T-helper 17 cell (primary cell): ENCODE results near the gene ORC2. TPM values are rescaled to one million over a fixed set of nuclear protein-coding genes. Genes with fewer than 3 reads are reported as not detected.
A peak's percentile ranks its signal among the peaks of the same experiment; 100 is the strongest.
"Not testable (repeated sequence)": the region's sequence is repeated elsewhere in the genome, so short reads cannot be mapped to it uniquely, and the experiment has no call there.

Source experiments
- ATAC-seq: fragments of 150-1000 bp; cut with Tn5 transposase; 2 replicates; pipeline ENCODE4 v1.10.0; 2021; ENCODE audit warnings: mild to moderate bottlenecking, moderate library complexity
- DNase-seq, 3 donors: peaks; one replicate each; pipeline versions ENCODE4 v3.0.0 to v3.0.0-alpha.2; 2020 to 2021
- H3K9me3 ChIP-seq: one replicate; pipeline ENCODE4 v1.7.0; 2013; ENCODE audit warnings: low read length, mild to moderate bottlenecking; ENCODE audit not compliant: control insufficient read depth, poor library complexity, severe bottlenecking
- H3K27ac Mint-ChIP-seq: one replicate; pipeline ENCODE4 v1.8.0; 2022; ENCODE audit warnings: mild to moderate bottlenecking, moderate library complexity, mixed read lengths
- H3K27me3 Mint-ChIP-seq: one replicate; pipeline ENCODE4 v1.8.0; 2022; ENCODE audit warnings: mixed read lengths
- H3K36me3 Mint-ChIP-seq: one replicate; pipeline ENCODE4 v1.8.0; 2022; ENCODE audit warnings: low read depth, mixed read lengths
- H3K4me1 Mint-ChIP-seq: one replicate; pipeline ENCODE4 v1.8.0; 2022; ENCODE audit warnings: mild to moderate bottlenecking, mixed read lengths
- H3K4me3 Mint-ChIP-seq: one replicate; pipeline ENCODE4 v1.8.0; 2022; ENCODE audit warnings: mild to moderate bottlenecking, moderate library complexity, mixed read lengths
- total RNA-seq, 4 donors: library from RNA in 2 of 4; stranded (reverse) in 2 of 4; gene quantifications; one replicate each; pipeline ENCODE4 v1.2.3 and lab custom pipeline; 2022 to 2026

The ORC2 gene
- total RNA-seq, 2 donors from 2014 or later = 28.7 to 29.8 TPM

DNA sequence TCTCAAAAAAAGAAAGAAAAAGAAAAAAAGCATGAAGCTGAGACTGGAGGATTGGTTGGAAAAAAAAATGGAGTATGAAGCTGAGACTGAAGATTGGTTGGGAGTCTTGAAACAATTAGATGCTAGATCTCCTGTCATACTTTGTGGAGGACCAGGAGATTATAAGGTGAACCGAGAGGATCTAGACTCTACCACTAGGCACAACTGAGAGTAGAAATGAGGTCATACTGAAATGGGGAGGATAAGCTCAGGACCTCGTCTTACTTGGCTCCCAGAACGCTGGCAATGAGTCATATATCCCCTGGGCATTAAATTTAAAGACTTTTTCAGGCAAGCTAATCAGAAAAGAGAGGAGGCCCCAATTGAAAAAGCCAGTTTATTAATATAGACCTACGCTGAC lies 3.3 kb upstream of the ORC2 start:
- no peak for ATAC-seq
- H3K27me3 Mint-ChIP-seq = no peaks in the 10 kb centered on the region
- H3K4me1 Mint-ChIP-seq = peaks cover 49% of the 10 kb centered on the region
- H3K27ac Mint-ChIP-seq = no peak overlapping the region
- H3K4me3 Mint-ChIP-seq = no peak overlapping the region
- H3K9me3 ChIP-seq = no peaks in the 10 kb centered on the region
- DNase-seq = no peak
- H3K36me3 Mint-ChIP-seq = peaks cover 4% of the 10 kb centered on the region

DNA sequence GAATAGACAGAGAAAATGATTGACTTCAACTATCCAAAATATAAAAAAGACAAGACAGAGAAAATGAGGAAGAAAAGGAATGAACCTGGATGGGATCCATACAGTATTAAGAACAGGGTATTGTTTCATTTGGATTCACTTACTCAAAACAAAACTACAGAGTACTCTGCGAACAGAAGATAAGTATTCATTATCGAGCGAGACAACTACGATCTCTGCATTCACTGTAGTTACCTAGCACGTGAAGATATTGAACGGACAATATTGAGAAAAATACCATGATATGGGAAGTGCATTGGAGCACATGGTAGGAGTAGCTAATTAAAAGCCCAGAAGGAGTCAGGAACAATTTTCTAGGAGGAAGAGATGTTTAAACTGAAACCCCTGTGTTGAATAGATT lies 1.0 kb upstream of the ORC2 start:
- H3K27ac Mint-ChIP-seq = peak overlapping the region; percentile 97
- DNase-seq = no peak
- peaks cover 4% of the 10 kb centered on the region for H3K36me3 Mint-ChIP-seq
- H3K9me3 ChIP-seq = no peaks in the 10 kb centered on the region
- H3K4me3 Mint-ChIP-seq = peak overlapping the region; percentile 97
- no peaks in the 10 kb centered on the region for H3K27me3 Mint-ChIP-seq
- peaks cover 50% of the 10 kb centered on the region for H3K4me1 Mint-ChIP-seq
- ATAC-seq = no peak

- Mint-ChIP-seq H3K4me3 (peak overlapping the region; percentile 97), H3K4me1 (peaks cover 49% of the 10 kb centered on the region), H3K27ac (peak overlapping the region; percentile 97)
- H3K27me3 Mint-ChIP-seq, ATAC-seq, H3K9me3 ChIP-seq, DNase-seq, H3K36me3 Mint-ChIP-seq: not testable (repeated sequence)
Measured at GRCh38 chr2:200963918-200964252, 425 bp upstream of the ORC2 start.

GRCh38 chr2:200962811-200963123 lies 693 bp downstream of the ORC2 start:
- no peaks in the 10 kb centered on the region for H3K9me3 ChIP-seq
- H3K27me3 Mint-ChIP-seq = no peaks in the 10 kb centered on the region
- no peak for ATAC-seq
- H3K36me3 Mint-ChIP-seq = peaks cover 4% of the 10 kb centered on the region
- H3K4me3 Mint-ChIP-seq = peak overlapping the region; percentile 97
- H3K27ac Mint-ChIP-seq = peak overlapping the region; percentile 97
- H3K4me1 Mint-ChIP-seq = peaks cover 41% of the 10 kb centered on the region
- no peak for DNase-seq

DNA sequence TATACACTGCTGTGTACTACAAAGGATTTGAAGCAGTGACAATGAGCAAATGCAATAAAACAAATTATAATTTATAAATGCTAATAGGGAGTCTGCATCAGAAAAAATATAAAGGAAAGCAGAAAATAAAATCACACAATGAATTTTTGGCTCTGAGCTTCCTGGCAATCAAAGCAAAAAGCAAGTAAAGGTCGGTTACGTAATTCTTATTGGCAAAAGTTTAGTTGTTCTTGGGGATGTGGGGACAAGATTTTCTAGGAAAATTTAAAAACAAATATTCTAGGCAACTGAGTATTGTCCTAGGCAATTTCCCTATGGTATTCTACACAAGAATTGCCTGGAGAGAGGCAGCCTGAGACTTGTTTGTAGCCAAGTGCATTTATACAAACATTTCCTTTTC lies 1.8 kb downstream of the ORC2 start:
- Mint-ChIP-seq H3K27me3 (no peaks in the 10 kb centered on the region), H3K36me3 (peaks cover 7% of the 10 kb centered on the region), H3K4me3 (no peak overlapping the region), H3K27ac (peak overlapping the region; percentile 97), H3K4me1 (peaks cover 39% of the 10 kb centered on the region)
- DNase-seq = no peak
- ATAC-seq = no peak
- no peaks in the 10 kb centered on the region for H3K9me3 ChIP-seq

DNA sequence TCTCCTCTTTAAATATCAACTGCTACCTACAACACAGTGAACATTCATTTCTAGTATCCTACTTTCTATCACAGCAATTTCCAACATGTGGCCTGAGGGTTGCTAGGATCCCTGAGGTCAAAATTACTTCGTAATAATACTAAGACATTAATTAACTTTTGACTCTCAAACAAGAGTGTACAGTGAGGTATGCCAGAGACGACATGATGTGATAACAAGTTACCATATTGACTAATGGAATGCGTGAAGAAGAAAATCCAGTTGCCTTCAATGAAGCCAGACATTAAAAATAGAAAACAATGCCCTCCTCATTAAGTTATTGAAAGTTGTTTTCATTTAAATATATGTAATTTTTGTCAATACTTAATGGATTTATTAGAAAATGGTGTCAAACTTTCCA lies 13.1 kb downstream of the ORC2 start:
- ATAC-seq (no peak), DNase-seq (no peak)
- Mint-ChIP-seq H3K27me3 (no peaks in the 10 kb centered on the region), H3K4me3 (no peak overlapping the region), H3K27ac (no peak overlapping the region), H3K4me1 (peaks cover 3% of the 10 kb centered on the region), H3K36me3 (peaks cover 2% of the 10 kb centered on the region)
- no peaks in the 10 kb centered on the region for H3K9me3 ChIP-seq

DNA sequence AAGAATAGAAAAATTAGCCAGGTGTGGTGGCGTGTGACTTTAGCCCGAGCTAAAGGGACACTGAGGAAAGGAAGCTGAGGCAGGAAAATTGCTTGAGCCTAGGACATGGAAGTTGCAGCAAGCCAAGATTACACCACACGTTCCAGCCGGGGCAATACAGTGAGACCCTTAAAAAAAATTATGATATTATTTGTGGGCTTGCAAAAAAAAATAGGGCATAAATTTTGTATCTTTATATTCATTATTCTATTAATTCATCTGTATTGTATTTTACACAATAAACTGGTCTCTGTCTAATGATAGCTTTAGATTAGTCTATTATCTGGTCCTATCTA lies 18.1 kb downstream of the ORC2 start:
- H3K9me3 ChIP-seq = no peaks in the 10 kb centered on the region
- Mint-ChIP-seq H3K36me3 (peaks cover 12% of the 10 kb centered on the region), H3K4me1 (peaks cover 9% of the 10 kb centered on the region), H3K4me3 (no peak overlapping the region), H3K27ac (no peak overlapping the region), H3K27me3 (no peaks in the 10 kb centered on the region)
- no peak for DNase-seq
- ATAC-seq = no peak

DNA sequence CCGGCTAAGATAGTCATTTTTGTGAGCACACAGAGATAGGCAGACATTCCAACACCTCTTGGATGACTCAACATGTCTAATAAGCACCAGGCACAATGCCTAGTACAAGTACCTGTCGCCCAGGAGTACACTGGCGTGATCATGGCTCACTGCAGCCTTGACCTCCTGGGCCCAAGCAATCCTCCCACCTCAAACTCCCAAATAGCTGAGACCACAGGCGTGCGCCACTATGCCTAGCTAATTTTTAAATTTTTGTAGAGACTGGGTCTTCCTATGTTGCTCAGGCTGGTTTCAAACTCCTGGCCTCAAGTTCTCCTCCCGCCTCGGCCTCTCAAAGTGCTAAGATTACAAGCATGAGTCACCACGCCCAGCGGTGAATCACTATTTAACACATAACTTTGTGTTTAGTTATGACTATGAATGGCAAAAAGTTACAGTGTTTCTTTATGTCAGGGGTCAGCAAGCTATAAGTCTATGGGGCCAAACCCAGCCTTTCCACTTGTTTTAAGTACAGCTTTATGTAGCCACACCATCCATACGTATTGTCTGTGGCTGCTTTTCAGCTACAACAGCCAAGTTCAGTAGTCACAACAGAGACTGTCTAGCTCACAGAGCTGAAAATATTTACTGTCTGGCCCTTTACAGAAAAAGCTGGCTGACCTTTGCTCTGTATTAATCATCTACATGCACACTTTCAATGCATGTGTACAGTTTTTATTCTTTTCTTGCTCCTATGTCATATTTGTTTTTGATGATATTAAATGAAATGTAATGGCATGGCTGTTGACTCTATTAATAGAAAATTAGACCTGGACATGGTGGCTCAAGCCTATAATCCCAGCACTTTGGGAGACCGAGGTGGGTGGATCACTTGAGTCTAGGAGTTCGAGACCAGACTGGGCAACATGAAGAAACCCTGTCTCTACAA lies 18.7 kb downstream of the ORC2 start:
- no peaks in the 10 kb centered on the region for H3K27me3 Mint-ChIP-seq
- no peak overlapping the region for H3K4me3 Mint-ChIP-seq
- H3K27ac Mint-ChIP-seq = peak overlapping the region; percentile 75
- ATAC-seq (no peak), DNase-seq (no peak)
- H3K4me1 Mint-ChIP-seq = peaks cover 9% of the 10 kb centered on the region
- H3K36me3 Mint-ChIP-seq = peaks cover 12% of the 10 kb centered on the region
- no peaks in the 10 kb centered on the region for H3K9me3 ChIP-seq

DNA sequence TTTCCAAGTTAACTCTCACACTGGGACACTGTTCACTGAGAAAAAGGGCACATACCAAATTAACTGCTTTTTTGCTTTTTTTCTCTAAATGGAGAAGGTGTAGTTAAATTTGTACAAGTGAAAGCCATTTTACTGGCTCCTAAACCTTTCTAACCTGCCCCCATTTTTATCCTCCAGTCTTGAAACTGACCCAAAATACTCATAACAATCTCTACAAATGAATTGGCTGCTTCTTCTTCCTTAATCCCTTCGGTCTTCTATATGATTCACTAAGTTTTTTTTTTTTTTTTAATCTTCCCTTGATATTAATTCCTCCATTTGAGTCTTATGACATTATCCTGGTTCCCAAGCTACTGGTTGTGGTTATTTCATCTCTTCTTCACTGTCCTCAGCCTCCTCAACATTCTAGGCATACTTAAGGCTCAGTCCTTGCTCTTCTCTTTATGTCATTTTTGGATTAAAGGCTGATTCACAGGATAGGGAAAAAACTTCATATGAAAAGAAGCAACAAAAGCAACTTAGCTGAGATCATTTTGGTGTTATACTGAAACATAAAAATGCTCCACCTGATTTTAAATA lies 19.8 kb downstream of the ORC2 start:
- peaks cover 9% of the 10 kb centered on the region for H3K4me1 Mint-ChIP-seq
- no peaks in the 10 kb centered on the region for H3K9me3 ChIP-seq
- ATAC-seq = no peak
- no peaks in the 10 kb centered on the region for H3K27me3 Mint-ChIP-seq
- peaks cover 12% of the 10 kb centered on the region for H3K36me3 Mint-ChIP-seq
- H3K4me3 Mint-ChIP-seq = no peak overlapping the region
- peak overlapping the region; percentile 75 for H3K27ac Mint-ChIP-seq
- DNase-seq = no peak

DNA sequence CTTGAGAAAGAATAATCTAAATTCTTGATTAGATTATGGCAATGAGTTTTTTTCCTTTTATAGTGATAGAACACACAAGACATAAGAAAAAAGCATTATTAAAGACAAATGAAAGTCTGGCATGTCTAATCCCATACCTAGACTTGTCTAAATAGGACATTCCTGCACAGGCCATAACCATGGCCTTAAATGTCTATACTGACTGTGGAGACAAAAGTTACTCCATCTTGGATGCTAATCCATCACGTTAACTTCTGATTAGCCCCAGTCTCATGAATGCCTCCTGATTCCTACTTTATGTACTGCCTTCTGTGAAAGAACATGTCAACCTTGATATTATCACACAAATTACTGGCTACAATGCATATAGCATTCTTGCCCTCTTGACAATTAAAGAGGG lies 23.6 kb downstream of the ORC2 start:
- DNase-seq (no peak), ATAC-seq (no peak)
- H3K9me3 ChIP-seq = no peaks in the 10 kb centered on the region
- Mint-ChIP-seq H3K27me3 (no peaks in the 10 kb centered on the region), H3K27ac (no peak overlapping the region), H3K4me1 (peaks cover 5% of the 10 kb centered on the region), H3K36me3 (peaks cover 10% of the 10 kb centered on the region), H3K4me3 (no peak overlapping the region)

GRCh38 chr2:200930947-200931626 lies 32.4 kb downstream of the ORC2 start:
- no peaks in the 10 kb centered on the region for H3K27me3 Mint-ChIP-seq
- no peaks in the 10 kb centered on the region for H3K9me3 ChIP-seq
- H3K36me3 Mint-ChIP-seq = peaks cover 7% of the 10 kb centered on the region
- H3K4me3 Mint-ChIP-seq = no peak overlapping the region
- ATAC-seq (no peak), DNase-seq (no peak)
- peaks cover 4% of the 10 kb centered on the region for H3K4me1 Mint-ChIP-seq
- no peak overlapping the region for H3K27ac Mint-ChIP-seq

DNA sequence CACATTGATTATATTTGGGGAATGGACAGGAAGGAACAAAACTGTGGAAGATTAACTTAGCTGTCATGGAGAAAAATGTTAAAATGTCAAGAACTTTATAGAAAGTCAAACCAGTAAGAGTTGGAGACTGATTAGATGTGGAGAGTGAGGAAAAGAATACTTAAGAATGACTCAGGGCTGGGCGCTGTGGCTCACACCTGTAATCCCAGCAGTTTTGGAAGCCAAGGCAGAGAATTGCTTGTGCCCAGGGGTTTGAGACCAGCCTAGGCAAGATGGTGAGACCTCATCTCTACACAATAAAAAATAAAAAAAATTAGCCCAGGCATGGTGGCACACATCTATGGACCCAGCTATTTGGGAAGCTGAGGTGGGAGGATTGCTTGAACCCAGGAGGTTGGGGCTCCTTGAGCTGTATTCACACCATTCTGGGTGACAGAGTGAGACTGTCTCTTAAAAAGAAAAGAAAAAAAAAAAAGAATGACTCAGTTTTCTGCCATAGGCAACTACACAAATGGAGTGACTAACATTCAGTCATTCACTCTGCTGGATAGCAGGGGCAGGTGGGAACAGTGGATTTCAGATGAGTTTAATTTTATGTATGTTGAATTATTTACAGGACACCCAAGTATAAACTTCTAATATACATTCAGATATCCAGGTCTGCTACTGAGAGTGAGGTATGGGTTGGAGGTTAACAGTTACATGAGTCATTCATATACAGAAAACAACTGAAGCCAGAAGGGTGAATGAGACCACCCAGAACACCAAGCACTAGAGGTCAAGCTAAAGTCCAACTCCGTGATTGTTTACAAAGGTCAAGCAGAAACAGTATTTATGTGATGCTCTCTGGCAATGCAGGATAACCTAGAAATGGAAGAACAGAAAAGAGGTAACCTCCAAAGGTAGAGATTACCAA lies 33.9 kb downstream of the ORC2 start:
- H3K4me3 Mint-ChIP-seq = no peak overlapping the region
- H3K27me3 Mint-ChIP-seq = no peaks in the 10 kb centered on the region
- peaks cover 7% of the 10 kb centered on the region for H3K36me3 Mint-ChIP-seq
- H3K27ac Mint-ChIP-seq = peak overlapping the region; percentile 62
- DNase-seq (no peak), ATAC-seq (no peak)
- peaks cover 4% of the 10 kb centered on the region for H3K4me1 Mint-ChIP-seq
- no peaks in the 10 kb centered on the region for H3K9me3 ChIP-seq

DNA sequence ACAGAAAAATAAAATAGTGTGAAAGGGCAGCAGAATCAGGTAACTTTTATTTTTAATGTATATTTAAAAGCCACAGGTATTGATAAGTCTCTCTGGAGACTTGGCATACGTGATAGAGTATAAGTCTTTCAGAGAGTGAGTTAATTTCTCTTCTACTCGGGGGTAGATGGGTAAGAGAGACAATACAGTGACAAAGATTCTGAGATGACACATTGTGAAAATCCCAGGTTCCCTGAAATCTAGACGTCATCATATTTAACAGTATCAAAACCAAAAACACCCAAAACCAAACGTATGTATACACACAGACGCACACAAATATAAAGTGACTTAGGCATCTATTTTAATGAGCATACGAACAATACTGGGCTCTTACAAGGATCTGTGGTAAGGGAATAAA lies 41.0 kb downstream of the ORC2 start:
- Mint-ChIP-seq H3K4me3 (no peak overlapping the region), H3K4me1 (peaks cover 2% of the 10 kb centered on the region), H3K27ac (peak overlapping the region; percentile 70), H3K36me3 (peaks cover 6% of the 10 kb centered on the region), H3K27me3 (no peaks in the 10 kb centered on the region)
- no peak for ATAC-seq
- DNase-seq = no peak
- H3K9me3 ChIP-seq = no peaks in the 10 kb centered on the region
